NCI-H69 (cell line): ENCODE results near the gene LHX8.
A peak's percentile ranks its signal among the peaks of the same experiment; 100 is the strongest.
"Not testable (repeated sequence)": the region's sequence is repeated elsewhere in the genome, so short reads cannot be mapped to it uniquely, and the experiment has no call there.

ENCODE experiments used
- DNase-seq: peaks from one replicate; lab custom pipeline; 2025; lab: John Stamatoyannopoulos, UW

The LHX8 gene

DNA sequence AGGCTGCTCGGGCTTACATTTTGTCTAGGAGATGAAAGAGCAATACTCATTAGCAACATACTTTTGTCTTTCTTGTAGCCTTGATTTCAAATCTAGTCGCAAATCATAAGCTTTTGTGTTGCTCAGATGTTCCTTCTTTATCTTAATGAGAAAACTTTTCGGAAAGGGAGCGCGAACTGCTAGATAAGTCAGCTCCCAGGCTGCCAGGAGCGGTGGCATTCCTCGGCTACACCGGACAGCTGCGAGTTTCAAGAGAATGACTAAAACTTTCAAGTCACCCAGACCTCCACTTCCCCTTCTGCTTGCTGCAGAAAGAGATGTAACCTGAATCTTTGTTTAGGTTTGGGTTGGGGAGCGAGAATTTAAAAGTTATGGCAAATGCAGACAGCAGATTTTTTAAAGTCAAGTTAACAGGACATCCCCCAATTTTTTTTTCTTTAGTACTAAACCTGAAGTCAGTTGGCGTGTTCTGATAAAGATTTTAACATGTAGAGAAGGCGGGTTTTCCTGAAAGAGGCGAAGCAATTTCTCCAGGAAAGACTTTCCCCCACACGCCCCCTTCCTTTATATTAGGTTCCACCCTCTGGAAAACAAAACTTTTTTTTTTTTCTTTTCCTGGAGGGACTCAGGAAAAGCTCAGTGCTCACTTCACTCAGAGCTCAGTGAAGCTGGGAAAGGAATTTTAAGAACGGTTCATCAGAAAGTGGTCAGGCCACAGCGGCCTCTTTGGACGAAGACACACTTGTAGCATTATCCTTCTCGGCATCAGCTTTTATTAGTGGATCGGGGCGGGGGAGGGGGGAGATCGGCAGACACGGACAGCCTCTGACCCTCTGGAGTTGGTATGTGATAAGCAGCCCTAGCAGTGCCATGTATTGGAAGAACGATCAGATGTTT, at the start of gene LHX8:
TSS of gene LHX8 (plus strand) at position 639 of the 897 bp plus-strand sequence. CDS start 2,227 bp downstream, outside the sequence.
- no peak for DNase-seq

DNA sequence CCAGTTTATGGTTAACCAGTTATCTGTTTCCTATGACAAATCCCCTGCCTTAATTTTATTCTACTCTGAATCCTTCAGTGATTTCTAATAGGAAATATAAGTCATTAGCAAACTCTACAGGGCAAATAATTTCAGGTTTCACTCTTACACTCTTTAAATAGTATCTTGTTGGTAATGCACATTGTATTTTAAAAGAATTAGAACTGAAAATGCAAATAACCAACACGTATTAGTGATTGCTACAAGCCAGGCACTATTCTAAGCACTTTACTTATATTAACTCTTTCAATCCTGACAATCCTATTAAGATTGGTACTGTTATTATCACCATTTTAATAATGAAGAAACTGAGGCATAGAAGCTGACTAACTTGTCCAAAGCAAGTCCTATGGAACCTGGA, 48.3 kb upstream of the LHX8 start:
- DNase-seq, result no peak

DNA sequence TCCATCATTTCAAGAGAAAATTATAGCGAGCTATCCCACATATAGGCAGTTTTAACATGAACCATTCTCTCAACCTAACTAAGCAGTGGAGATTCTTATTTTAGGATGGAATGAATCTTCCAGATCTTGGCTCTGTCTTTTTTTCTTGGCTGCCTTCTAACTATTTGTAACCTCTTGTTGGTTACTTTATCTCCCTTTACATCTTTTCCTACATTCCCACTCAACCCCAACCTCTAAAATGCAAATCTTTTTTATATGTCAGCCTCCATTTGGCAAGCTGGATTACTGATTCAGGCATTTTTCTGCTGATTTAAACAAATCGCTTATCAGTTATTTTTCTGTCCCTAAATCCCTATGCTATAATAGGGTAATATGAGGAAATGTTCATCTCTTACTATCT, 46.9 kb upstream of the LHX8 start:
- no peak for DNase-seq

DNA sequence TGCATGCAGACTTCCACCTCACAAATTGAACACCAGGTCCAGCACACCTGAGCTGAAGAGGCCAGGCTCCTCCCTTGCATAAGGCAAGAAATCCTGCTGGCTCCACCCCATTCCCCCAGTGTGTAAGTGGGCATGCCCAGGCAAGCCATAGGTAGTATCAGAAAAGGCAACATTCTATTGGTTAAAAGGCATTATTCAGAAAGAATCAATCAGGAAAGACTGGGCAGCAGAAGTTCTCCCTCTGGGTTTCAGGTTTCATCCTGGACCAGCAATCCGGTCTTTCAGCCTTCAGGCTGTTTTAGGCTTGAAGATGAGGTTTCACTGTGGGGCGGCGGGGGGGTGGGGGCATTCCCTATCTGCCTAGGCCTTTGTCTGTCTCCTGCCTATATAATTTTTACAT, 42.0 kb upstream of the LHX8 start:
- peak; percentile 88 for DNase-seq

DNA sequence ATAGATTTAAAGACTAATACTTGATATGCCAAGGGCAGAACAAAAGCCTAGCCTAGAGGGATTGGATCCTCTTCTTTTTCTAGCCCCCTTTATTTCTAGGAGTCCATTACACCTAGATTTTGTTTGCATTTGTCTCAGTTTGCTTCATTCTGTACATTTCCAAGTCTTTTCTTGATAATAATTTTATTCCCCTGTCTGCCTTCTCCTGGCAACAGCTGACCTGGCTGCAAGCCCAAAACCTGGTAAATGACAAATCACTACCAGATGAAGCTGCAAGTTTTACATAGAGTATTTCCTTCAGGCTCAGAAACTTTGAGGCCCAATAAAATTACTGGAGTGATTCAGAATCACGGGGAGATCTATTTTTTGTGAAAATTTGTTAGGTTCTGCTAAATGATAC, 36.5 kb upstream of the LHX8 start:
- peak; percentile 64 for DNase-seq

DNA sequence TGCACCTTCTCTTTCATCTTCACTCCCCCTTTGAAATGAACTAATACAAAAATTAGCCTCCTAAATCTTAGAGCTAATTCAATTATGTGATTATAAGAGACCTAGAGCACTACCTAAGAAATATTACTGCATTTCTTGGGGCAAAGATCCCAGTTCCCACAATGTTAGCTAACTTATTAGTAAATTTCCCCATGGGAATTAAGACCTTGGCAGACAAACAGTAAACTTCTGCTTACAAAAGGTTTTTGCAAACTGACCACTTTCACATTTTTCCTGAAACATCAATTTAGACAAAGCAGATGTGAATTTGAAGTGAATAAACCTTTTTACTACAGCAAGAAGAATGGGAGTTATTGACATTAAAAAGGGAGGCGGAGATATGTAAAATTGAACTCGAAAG, 34.6 kb upstream of the LHX8 start:
- DNase-seq, result no peak

DNA sequence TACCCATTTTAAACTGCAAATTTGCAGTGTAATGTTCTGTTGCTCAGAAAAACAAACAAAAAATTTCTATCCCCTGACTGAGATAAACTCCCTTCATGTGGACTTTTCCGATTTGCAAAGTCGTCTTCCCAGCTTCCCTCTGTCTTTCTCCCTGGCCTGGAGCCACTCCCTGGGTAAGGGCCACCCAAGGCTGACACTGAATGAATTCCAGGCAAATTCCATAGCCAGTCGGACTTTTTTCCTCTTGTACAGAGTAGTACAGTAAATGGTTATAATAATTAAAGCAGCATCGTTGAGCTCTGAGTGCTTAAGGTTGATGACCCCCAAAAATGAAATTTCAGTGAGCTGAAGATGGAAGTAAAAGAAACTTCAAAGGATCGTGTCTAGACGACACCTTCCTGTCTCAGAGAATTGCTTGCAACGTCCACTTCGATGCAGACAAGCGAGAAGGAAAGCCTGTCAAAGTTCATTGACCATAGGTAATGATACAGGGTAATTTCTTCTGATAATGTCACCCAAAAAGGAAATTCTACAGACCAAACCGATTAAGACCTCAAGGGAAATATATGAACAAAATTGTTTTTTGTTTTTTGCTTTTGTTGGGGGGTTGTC, 33.6 kb upstream of the LHX8 start:
- DNase-seq, result no peak

DNA sequence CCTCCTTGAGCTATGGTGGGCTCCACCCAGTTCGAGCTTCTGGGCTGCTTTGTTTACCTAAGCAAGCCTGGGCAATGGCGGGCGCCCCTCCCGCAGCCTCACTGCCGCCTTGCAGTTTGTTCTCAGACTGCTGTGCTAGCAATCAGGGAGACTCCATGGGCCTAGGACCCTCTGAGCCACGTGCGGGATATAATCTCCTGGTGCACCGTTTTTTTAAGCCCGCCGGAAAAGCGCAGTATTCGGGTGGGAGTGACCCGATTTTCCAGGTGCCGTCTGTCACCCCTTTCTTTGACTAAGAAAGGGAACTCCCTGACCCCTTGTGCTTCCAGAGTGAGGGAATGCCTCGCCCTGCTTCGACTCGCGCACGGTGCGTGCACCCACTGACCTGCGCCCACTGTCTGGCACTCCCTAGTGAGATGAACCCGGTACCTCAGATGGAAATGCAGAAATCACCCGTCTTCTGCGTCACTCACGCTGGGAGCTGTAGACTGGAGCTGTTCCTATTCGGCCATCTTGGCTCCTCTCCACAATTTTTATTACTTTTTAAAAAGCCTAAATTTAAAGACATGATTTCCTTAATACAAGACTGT, 21.7 kb upstream of the LHX8 start:
- DNase-seq, result not testable (repeated sequence)

DNA sequence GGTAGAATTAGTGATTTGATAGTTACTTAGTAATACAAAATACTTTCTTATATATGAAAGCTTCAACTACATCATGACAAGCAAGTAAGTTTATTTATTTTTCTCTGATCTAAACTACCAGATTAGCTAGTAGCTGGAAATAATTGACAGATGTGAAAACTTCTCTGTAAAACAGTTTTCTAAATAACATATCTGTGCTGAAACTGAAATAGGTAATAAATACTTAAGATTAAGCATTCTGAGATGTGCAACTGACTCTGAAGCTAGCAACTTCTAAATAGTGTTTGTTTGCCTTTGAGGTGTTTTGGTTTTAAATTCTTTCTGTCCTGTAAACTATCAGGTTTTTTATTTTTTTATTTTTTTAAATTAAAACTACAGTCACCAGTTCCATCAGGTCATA, 18.5 kb upstream of the LHX8 start:
- DNase-seq, result no peak

DNA sequence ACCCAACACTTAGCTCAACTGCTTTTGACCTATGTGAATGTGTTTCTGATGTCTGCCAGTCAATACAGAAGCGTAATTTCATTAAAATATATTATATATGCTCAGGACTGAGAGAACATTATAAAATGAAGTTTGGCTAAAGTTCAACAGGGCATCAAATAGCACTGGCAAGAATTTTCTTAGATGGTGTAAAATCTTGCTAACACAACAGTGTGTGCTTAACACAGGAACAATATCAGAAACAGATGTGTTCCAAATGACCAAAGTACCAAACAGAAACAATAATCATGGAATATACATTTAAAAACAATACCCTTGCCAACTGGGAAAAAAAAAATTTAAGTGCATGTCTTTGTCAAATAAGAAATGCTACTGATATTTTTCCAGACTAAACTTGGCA, 10.4 kb upstream of the LHX8 start:
- no peak for DNase-seq

DNA sequence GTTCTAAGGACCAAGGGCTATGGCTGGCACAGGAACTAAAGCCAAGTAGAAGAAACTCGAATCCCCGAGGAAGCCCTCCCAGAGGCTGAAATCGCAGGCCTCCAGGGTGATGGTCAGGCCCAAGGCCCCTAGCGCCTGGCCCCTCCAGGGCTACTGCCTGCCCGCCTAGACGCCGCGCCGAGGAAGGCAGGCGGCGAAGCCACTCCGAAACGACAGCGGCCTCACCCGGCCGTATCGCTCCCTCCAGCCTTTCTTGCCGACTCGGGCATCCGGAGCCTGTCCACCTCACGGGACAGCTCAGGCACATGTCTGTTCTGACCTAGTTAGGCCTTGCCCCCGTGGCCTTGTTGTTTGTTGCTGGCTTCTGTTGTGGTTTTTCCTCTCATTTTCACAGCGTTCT, 9.7 kb upstream of the LHX8 start:
- DNase-seq, result no peak

DNA sequence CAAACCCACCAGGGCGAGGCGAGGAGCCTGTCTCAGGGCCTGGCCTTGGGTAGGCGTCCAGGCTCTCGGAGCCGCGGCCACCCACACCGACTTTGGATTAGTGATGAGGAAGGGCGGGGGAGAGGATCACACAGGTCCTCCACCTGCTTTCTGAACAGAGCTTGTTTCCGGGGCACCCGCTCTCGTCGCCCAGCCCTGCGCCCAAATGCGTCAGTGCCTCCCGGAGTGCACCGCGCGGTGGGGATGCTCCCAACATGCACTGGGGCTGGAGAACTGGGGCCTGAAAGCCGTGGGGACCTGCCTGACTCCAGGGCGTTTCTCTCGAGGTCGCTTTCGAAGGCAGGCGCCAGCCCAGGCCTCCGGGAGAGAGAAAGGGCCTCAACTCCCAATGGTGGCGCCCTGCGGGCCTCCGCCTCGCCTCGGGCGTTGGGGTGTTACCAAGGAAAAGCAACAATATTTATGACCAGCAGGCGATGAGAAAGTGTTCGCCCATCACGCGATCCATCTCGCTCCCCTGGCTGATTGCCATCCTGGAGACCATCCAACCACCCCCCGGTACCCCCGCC, 8.9 kb upstream of the LHX8 start:
- no peak for DNase-seq

DNA sequence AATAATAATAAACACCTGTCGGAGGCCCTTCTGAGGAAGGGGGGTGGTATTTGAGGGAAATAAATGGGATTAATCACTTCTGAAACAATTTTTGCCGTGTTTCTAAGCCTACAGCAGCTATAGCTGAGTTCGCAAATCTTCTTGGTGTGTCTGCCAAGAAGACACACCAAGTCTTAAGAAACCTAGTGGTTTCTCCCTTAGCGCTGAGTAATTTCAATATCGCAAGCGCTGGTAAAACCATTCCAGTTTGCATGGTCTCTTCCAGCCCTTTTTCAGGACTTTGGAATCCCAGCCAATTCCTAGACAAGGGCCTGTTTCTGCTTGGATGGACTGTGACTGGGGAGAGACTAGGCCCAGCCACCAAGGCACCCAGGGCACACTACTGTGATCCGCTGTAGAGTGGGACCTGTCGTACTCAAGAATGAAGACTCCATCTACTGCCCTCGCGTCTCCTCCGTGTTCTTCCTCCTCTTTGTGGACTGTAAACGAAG, 7.5 kb upstream of the LHX8 start:
- DNase-seq, result no peak

DNA sequence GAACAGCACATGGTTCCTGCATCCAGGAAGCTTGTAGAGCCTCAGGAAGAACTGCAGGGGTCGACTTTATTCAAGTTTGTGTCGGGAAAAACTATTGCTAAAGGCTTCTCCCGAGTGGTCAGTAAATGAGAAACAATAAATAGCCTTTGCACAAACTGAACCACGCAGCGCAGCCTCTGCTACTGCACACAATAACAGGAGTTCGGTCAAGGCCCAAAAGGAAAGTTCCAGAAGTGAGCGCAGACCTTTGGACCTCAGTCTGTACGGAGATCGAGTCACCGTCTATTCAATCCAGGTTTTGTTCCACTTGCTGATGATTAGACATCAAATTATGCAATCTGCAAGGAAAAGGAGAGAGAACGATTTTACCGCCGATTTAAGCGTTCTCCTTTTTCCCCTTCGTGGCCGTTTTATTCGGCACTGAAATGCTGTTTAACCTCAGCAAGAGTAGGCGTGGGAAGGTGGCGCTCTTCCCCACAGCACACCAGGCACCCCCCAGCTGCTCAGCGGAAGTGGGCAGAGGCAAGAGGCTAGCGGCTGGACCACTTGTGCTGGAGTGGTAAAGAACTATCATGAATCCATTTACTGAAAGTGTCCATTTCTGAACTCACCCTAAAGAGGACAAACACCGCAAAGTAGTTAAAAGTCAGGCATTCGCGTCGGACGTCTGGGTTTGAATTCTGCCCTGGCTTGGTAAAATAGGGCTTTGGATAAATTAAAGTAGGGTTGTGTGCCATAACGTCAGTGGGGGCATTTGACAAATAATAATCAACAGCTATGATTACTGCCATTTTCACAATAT, 6.1 kb upstream of the LHX8 start:
- no peak for DNase-seq

DNA sequence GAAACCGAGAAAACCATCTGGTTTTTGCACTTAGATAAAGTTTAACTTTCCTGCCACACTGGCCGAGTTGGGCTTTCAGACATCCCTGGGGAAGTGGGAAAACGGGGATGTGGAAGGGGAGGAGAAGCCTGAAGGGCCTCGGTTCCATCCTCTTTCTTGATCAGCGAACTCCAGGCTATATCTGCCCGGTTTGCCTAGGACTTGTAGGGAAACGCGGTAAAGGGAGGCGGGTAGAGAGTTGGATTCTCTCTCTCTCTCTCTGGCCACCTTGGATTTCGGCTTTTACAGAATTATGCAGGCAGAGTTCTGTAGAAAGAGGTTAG, 4.6 kb upstream of the LHX8 start:
- no peak for DNase-seq

DNA sequence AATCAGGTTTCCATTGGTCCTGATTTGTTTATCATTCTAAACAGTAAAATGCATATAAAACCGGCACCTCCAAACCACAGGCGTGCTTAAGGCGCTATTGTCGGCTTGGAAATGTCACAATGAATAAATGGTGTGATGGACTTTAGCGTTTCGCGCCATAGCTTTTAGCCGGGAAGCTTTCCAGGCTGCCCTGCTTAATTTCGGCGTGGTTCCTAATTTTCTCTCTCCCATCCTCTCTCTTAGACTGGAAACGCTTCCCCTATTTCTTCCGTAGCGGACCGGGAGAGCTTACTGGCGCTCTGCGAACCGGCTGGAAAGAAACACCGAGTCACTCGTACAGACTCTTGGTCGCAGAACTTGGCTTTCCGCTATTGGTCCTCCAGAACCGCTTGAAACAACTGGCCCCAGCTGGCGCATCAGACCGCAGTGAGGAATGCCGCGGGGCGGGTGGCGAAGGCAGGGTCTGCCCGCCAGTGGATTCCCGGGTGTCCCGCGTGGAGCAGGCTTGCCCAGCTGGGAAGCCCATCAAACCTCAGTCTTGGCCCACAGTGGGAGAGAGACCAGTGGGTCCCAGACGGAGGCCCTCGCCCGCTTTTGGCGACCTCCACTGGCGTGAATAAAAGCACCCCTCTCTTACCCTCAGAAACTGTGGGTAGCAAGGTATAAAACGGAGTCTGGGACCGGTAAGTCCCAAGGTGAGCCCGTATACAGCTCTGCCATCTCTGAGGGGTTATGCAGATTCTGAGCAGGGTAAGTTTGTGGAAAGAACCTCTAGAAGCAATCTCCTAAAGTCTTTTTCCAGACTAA, 4.0 kb upstream of the LHX8 start:
- DNase-seq, result no peak

DNA sequence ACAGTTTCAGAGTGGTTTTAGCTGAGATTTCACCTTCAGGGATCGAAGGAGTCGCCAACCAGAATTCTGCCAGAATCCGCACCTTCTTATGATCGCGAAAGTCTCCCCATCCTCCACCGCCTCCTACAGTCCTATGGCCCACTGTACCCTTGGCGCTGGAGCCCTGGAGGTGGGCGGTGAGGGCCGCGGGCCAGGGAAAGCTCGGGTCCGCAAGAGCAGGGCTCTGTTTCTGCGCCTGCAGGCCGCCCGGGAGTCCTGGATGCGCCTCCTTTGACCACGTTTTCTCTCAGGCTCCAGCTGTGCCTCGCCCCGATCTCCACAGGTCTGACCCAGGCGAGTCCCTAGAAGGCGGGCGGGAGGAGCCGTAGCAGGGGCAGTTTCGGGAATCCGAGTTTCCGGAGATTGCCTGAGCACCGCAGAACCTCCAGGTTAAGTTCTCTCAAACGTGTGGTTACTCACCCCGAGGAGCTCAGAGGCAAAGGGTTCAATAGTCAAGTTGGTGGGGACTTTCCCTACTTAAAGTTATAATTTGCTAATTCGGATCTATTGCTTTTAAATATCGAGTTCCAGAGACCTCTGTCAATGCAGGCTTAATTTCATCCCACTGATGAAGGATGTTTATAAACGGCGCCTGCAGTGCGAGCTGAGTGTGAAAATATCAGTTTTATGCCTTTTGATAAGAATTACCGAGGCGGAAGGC, 3.2 kb upstream of the LHX8 start:
- no peak for DNase-seq

DNA sequence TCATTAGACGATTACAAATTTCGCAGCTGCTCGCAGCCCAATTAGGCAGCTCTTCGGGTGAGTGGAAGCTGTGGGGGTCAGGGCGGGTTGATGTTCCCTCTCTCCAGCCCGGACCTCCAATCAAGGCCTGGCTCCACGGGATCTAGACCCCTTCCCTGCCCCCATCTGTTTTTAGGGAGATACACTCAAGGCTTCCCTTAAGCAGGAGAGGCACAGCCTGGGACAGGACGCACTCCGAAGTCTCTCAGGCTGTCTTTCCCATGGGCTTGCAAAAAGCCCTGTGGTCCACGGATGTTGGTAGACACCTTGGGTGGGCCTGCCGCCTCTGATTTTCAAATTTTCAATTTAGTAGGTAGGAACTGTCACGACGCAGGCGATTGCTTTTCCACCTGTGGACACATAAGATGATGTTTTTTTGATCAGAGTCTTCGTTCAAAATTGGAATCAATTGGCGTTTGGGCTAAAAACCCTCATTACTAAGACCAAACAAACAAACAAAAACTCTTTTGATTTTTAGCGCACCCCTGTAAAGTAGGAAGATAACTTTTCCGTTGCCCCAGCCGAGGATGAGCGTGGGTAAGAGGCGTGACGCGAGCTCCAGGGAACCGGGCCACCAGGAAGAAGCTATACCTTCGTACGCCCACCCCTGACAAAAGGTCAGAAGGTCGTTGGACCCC, 2.5 kb upstream of the LHX8 start:
- no peak for DNase-seq

DNA sequence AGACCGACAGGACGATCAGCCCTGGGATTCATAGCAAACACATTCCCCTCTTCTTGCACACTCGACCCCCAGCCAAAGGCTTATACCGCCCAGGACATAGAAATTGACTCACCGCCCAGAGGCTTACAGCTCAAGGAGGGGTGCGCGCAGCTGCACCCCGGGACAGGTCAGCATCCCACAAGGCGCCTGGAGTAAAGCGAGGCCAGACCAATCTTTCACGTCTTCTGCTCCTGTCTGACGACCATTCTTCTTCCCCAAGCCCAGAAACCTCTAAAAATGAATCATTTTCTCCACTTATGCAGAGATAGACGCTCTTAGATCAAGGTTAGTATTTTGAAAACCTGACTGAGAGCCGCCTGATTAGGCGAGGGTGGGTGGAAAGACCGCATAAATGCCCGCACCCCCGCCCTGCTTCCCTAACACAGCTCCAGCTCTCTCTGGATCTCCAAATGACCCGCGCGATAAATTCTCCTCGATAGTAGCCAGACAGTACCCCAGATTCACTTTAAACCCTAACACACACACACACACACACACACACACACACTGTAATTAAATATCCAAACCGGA, 1.9 kb upstream of the LHX8 start:
- DNase-seq, result no peak
